Activated T-cell treated with anti-CD3 and anti-CD28 coated beads, Interleukin-2, amount 50 U/mL, for 72 hours (primary cell): ENCODE measurements around the gene AP3D1. TPM values are rescaled to one million over a fixed set of nuclear protein-coding genes. Genes with fewer than 3 reads are reported as not detected.
A peak's percentile ranks its signal among the peaks of the same experiment; 100 is the strongest.

Experiments used
- ATAC-seq, 2 donors: fragments of 150-1000 bp; cut with Tn5 transposase; replicated peaks in 1 of 2; 2 replicates each; pipeline ENCODE4 v1.10.0; 2021; ENCODE audit warnings: moderate library complexity in 2 of 2, mild to moderate bottlenecking in 1 of 2
- DNase-seq, 2 donors: peaks; one replicate each; pipeline ENCODE4 v3.0.0; 2021 to 2022; ENCODE audit warnings: mixed read lengths in 1 of 2
- H3K27ac Mint-ChIP-seq: one replicate; pipeline ENCODE4 v1.8.0; 2022; ENCODE audit warnings: mild to moderate bottlenecking, moderate library complexity, mixed read lengths
- H3K27me3 Mint-ChIP-seq: one replicate; pipeline ENCODE4 v1.8.0; 2022; ENCODE audit warnings: low read depth, mixed read lengths
- H3K36me3 Mint-ChIP-seq, 2 donors: one replicate each; pipeline ENCODE4 v1.8.0; 2022; ENCODE audit warnings: mixed read lengths in 2 of 2, mild to moderate bottlenecking in 1 of 2; ENCODE audit not compliant: insufficient read depth in 2 of 2
- H3K4me1 Mint-ChIP-seq: one replicate; pipeline ENCODE4 v1.8.0; 2022; ENCODE audit warnings: low read depth, mixed read lengths
- H3K4me3 Mint-ChIP-seq, 2 donors: one replicate each; pipeline ENCODE4 v1.8.0; 2022; ENCODE audit warnings: mild to moderate bottlenecking in 2 of 2, mixed read lengths in 2 of 2, moderate library complexity in 2 of 2
- H3K9me3 Mint-ChIP-seq, 2 donors: one replicate each; pipeline ENCODE4 v1.8.0; 2022; ENCODE audit warnings: mixed read lengths in 2 of 2
- total RNA-seq, 2 donors: library from RNA; stranded (reverse); gene quantifications; one replicate each; pipeline ENCODE4 v1.2.3, GENCODE V29; 2022

The AP3D1 gene
- total RNA-seq, 2 donors from 2014 or later, result 111 to 114 TPM

DNA sequence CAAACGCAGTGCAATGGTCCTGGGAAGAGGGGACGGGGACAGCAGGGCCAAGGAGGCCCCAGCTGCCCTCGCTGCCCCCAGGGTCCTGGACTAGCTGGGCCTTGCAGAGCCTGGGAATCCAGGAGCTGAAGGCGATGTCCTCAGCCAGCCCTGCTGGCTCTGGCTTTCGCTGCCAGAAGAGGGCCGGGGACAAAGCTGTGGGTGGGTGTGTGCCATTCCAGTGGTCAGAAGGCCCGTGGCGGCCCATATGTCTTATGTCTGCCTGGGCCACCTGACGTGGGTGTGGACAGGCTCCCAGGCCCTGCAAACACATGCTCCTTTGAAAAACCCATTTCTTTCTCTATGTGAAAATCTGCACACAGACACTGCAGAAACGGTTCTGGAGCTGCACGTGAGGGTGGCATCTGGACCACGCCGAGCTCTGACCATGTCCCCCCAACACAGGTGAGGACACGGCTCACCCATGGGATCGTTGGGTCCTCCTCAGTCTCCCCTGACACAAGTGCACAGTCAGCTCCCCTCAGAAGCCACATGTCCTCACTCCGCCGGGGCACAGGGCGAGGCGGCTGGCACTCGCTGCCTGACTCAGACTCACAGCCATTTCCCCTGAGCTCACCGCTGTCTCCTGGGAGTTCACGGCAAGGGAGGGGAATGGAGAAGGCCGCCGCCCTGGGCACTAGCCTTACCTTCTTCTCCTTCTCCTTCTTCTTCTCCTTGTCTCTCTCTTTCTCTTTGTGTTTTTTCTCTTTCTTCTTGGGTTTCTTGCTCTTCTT, 37.7 kb downstream of the AP3D1 start:
- H3K4me1 Mint-ChIP-seq, result no peaks in the 10 kb centered on the region
- DNase-seq (no peak), ATAC-seq (no peak)
- no peaks in the 10 kb centered on the region for H3K27me3 Mint-ChIP-seq
- H3K4me3 Mint-ChIP-seq, result no peak overlapping the region
- peaks cover 2 to 15% of the 10 kb centered on the region in 2 donors for H3K36me3 Mint-ChIP-seq
- H3K9me3 Mint-ChIP-seq, result no peaks in the 10 kb centered on the region
- H3K27ac Mint-ChIP-seq, result no peak overlapping the region

GRCh38 chr19:2112516-2113320, 38.6 kb downstream of the AP3D1 start:
- no peak overlapping the region for H3K27ac Mint-ChIP-seq
- H3K27me3 Mint-ChIP-seq, result no peaks in the 10 kb centered on the region
- DNase-seq, result no peak
- peak in 1 of 2 donors; percentile 16 for ATAC-seq
- peaks cover 4 to 15% of the 10 kb centered on the region in 2 donors for H3K36me3 Mint-ChIP-seq
- no peak overlapping the region for H3K4me3 Mint-ChIP-seq
- H3K9me3 Mint-ChIP-seq, result no peaks in the 10 kb centered on the region
- H3K4me1 Mint-ChIP-seq, result no peaks in the 10 kb centered on the region

- ATAC-seq, result no peak
These were observed 39.5 kb downstream of the AP3D1 start for GRCh38 chr19:2111886-2112285.

DNA sequence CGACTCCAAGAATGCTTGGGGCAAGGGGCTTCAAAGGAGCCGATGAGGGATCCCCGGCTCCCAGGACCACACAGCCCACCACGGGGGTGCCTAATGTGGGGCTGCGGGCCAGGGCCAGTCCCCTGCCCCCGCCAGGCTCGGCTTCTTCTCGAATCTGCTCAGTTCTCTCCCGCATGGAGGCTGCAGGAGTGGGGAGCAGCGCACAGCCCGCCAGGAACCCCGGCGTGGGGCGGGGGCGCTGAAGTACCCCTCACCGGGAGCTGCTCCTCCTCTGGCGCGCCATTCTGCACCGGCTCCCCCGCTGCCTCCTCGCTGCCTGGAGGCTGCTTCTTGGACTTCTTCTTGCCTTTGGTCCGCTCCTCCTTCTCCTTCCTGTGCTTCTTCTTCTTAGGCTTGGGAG, 39.9 kb downstream of the AP3D1 start:
- Mint-ChIP-seq H3K27ac (no peak overlapping the region), H3K27me3 (no peaks in the 10 kb centered on the region), H3K9me3 (peaks cover 0 to 2% of the 10 kb centered on the region in 2 donors), H3K36me3 (peaks cover 8 to 23% of the 10 kb centered on the region in 2 donors), H3K4me3 (no peak overlapping the region), H3K4me1 (no peaks in the 10 kb centered on the region)
- DNase-seq (no peak), ATAC-seq (no peak)

More at GRCh38 chr19:2111886-2112285, 39.5 kb downstream of the AP3D1 start:
- DNase-seq, result no peak
- no peaks in the 10 kb centered on the region for H3K9me3 Mint-ChIP-seq
- no peaks in the 10 kb centered on the region for H3K4me1 Mint-ChIP-seq
- no peak overlapping the region for H3K27ac Mint-ChIP-seq
- H3K36me3 Mint-ChIP-seq, result peaks cover 4 to 19% of the 10 kb centered on the region in 2 donors
- no peak overlapping the region for H3K4me3 Mint-ChIP-seq
- no peaks in the 10 kb centered on the region for H3K27me3 Mint-ChIP-seq

DNA sequence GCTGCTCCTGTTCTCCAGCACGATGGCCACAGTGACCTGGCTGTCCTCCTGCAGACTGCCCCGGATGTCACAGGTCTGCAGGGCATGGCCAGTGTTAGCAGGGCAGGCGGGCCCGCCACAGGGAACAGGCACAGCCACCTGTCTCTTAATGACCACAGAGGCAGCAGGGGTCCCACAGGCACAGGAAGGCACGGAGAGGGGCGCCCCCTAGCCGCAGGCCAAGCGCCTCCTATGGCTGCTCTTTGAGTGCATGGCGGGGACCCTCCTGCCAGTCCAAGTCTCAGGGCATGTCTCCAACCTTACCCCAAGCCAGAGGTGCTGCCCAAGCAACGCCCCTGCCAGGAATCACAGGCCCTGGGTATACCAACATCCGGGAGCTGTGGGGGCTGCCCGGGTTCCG, 40.5 kb downstream of the AP3D1 start:
- Mint-ChIP-seq H3K27ac (no peak overlapping the region), H3K9me3 (peaks cover 0 to 2% of the 10 kb centered on the region in 2 donors), H3K36me3 (peaks cover 9 to 28% of the 10 kb centered on the region in 2 donors), H3K27me3 (no peaks in the 10 kb centered on the region), H3K4me1 (no peaks in the 10 kb centered on the region), H3K4me3 (no peak overlapping the region)
- DNase-seq, result no peak
- no peak for ATAC-seq

DNA sequence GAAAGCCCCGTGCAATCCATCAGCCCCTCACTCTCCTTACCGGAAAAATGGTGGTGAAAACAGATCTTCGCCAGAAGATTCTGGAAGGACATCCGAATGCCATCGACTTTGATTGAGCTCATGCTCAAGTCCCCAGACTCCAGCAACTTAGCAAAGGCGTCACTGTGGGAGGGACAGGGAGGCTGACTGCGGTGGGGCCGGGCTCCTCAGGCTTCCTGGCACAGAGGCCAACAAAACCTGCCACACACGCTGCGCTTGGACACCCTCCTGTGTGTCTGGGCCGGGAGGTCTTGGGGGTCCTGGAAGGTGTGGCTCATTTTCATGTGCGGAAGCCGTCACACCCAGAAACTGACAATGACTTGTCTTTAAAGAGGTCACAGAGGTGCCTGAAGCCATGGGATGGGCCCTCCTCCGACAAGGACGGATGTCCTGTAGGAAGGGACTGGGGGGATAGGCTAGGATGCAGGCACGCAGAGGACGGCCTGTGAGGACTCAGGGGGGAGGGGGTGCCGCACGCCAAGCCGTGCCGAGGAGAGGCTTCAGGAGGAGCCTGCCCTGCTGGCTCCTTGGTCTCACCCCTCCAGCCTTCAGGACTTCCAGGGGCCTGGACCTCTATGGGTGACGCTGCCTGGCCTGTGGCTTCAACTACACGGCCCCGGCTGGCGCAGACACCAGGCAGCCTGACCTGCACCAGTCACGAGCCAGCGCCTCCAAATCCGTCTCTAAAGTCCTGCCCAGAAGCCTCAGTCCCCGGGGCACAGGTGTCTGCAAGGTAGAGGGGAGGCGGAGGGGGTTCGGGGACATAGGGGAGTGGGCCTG, 42.1 kb downstream of the AP3D1 start:
- Mint-ChIP-seq H3K36me3 (peaks cover 14 to 35% of the 10 kb centered on the region in 2 donors), H3K4me1 (no peaks in the 10 kb centered on the region), H3K9me3 (peaks cover 0 to 2% of the 10 kb centered on the region in 2 donors), H3K27me3 (no peaks in the 10 kb centered on the region), H3K4me3 (no peak overlapping the region), H3K27ac (no peak overlapping the region)
- DNase-seq, result no peak
- no peak for ATAC-seq

DNA sequence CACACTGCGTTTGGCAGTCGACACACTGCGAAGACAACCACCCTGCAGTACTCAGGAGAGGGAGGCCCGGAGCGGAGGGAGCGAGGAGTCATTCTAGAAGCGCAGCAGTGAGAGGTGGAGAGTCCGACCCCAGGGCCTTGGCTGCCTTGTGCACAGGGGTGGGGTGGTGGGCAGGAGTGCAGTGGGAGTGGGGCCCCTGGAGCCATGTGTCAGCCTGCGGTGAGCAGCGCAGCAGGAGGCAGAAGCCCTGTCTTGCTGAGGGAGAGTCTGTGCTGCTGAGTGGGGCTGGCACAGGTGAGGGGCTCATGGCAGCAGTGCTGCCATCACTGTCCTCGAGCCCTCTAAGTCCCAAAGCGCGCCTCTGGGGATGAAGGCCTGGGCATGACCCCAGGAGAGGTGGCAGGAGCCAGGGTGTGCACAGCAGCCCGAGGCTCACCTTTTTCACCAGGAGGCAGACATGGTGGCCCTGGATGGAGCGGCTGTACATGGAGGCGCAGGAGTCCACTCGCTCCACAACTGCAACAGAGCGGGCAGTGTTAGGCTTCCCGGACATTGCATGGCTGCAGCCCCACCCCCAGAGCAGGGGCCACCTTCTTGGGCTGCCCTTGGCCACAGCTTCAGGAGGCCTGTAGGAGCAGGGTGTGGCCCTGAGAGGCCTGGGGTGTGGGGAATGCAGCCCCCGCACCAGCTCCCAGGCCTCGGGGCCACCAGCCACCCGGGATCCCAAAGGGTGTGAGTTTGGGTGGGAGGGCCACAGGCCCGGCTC, 42.9 kb downstream of the AP3D1 start:
- Mint-ChIP-seq H3K36me3 (peaks cover 20 to 37% of the 10 kb centered on the region in 2 donors), H3K9me3 (peaks cover 0 to 7% of the 10 kb centered on the region in 2 donors), H3K4me1 (no peaks in the 10 kb centered on the region), H3K27ac (no peak overlapping the region), H3K4me3 (no peak overlapping the region), H3K27me3 (no peaks in the 10 kb centered on the region)
- ATAC-seq (peak in 1 of 2 donors; percentile 18), DNase-seq (no peak)

GRCh38 chr19:2103045-2103707, 48.2 kb downstream of the AP3D1 start:
- Mint-ChIP-seq H3K27me3 (no peaks in the 10 kb centered on the region), H3K4me1 (no peaks in the 10 kb centered on the region)

GRCh38 chr19:2101417-2102335, 49.7 kb downstream of the AP3D1 start:
- ATAC-seq (no peak), DNase-seq (no peak)
- Mint-ChIP-seq H3K4me3 (no peak overlapping the region), H3K27me3 (no peaks in the 10 kb centered on the region), H3K9me3 (peaks cover 0 to 7% of the 10 kb centered on the region in 2 donors), H3K4me1 (no peaks in the 10 kb centered on the region), H3K27ac (no peak overlapping the region), H3K36me3 (peaks cover 19 to 29% of the 10 kb centered on the region in 2 donors)

More at GRCh38 chr19:2103045-2103707, 48.2 kb downstream of the AP3D1 start:
- DNase-seq (no peak), ATAC-seq (no peak)
- H3K36me3 Mint-ChIP-seq, result peaks cover 22 to 38% of the 10 kb centered on the region in 2 donors
- no peak overlapping the region for H3K4me3 Mint-ChIP-seq
- no peak overlapping the region for H3K27ac Mint-ChIP-seq
- peaks cover 0 to 7% of the 10 kb centered on the region in 2 donors for H3K9me3 Mint-ChIP-seq

DNA sequence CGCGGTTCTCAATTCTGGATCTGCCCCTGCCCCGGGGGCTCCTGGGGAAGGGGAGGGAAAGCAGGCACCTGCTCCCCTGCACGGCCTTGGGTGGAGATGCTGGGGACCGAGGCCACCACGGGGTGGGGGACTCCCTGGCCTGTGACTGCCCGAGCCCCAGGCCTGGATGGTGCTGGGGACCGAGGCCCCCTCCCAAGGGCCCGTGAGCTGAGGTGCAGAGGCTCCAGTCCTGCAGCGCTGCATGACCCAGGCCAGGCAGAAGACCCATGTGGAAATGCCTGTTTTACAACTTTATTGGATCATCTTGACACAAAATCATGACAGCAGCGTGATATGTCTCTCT, 50.7 kb downstream of the AP3D1 start:
- Mint-ChIP-seq H3K9me3 (peaks cover 0 to 6% of the 10 kb centered on the region in 2 donors), H3K4me3 (no peak overlapping the region), H3K27ac (no peak overlapping the region), H3K27me3 (no peaks in the 10 kb centered on the region), H3K4me1 (no peaks in the 10 kb centered on the region), H3K36me3 (peaks cover 16 to 22% of the 10 kb centered on the region in 2 donors)
- no peak for DNase-seq
- no peak for ATAC-seq
